ENCODE data around the gene INTS2. TPM values are rescaled to one million over a fixed set of nuclear protein-coding genes. Genes with fewer than 3 reads are reported as not detected.
"Not testable (repeated sequence)": the region's sequence is repeated elsewhere in the genome, so short reads cannot be mapped to it uniquely, and the experiment has no call there.

INTS2 gene
- total RNA-seq, 1 donor from 2014 or later, result 11.2 TPM

- Mint-ChIP-seq H3K4me3 (ENCODE audit: unreplicated experiment) (no peak overlapping the region), H3K36me3 (ENCODE audit: unreplicated experiment) (peaks cover 28% of the 10 kb centered on the region), H3K9me3 (ENCODE audit: unreplicated experiment) (no peaks in the 10 kb centered on the region), H3K4me1 (ENCODE audit: unreplicated experiment) (peaks cover 2% of the 10 kb centered on the region), H3K27ac (ENCODE audit: unreplicated experiment) (no peak overlapping the region), H3K27me3 (ENCODE audit: unreplicated experiment) (no peaks in the 10 kb centered on the region)
- DNase-seq (ENCODE audit: extremely low spot score, unreplicated experiment), result no peak
- TF ChIP-seq CTCF (IDR thresholded peaks at IDR 0.05), result no peak
Observed at GRCh38 chr17:61895391-61895790, 32.4 kb downstream of the INTS2 start.

GRCh38 chr17:61894310-61894709, 33.5 kb downstream of the INTS2 start:
- H3K36me3 Mint-ChIP-seq (ENCODE audit: unreplicated experiment), result peaks cover 29% of the 10 kb centered on the region
- not testable (repeated sequence) for H3K27ac Mint-ChIP-seq (ENCODE audit: unreplicated experiment); DNase-seq (ENCODE audit: extremely low spot score, unreplicated experiment); H3K4me3 Mint-ChIP-seq (ENCODE audit: unreplicated experiment); H3K4me1 Mint-ChIP-seq (ENCODE audit: unreplicated experiment); H3K9me3 Mint-ChIP-seq (ENCODE audit: unreplicated experiment); H3K27me3 Mint-ChIP-seq (ENCODE audit: unreplicated experiment)

GRCh38 chr17:61887733-61888132, 40.0 kb downstream of the INTS2 start:
- not testable (repeated sequence) for H3K4me1 Mint-ChIP-seq (ENCODE audit: unreplicated experiment); H3K4me3 Mint-ChIP-seq (ENCODE audit: unreplicated experiment); H3K9me3 Mint-ChIP-seq (ENCODE audit: unreplicated experiment); DNase-seq (ENCODE audit: extremely low spot score, unreplicated experiment); H3K27me3 Mint-ChIP-seq (ENCODE audit: unreplicated experiment); H3K27ac Mint-ChIP-seq (ENCODE audit: unreplicated experiment)
- peaks cover 25% of the 10 kb centered on the region for H3K36me3 Mint-ChIP-seq (ENCODE audit: unreplicated experiment)

- not testable (repeated sequence) for H3K27me3 Mint-ChIP-seq (ENCODE audit: unreplicated experiment); H3K4me1 Mint-ChIP-seq (ENCODE audit: unreplicated experiment); DNase-seq (ENCODE audit: extremely low spot score, unreplicated experiment); H3K27ac Mint-ChIP-seq (ENCODE audit: unreplicated experiment); H3K4me3 Mint-ChIP-seq (ENCODE audit: unreplicated experiment); H3K9me3 Mint-ChIP-seq (ENCODE audit: unreplicated experiment)
- peaks cover 20% of the 10 kb centered on the region for H3K36me3 Mint-ChIP-seq (ENCODE audit: unreplicated experiment)
Observed at GRCh38 chr17:61885865-61886264, 41.9 kb downstream of the INTS2 start.

GRCh38 chr17:61884864-61885263, 42.9 kb downstream of the INTS2 start:
- Mint-ChIP-seq H3K4me1 (ENCODE audit: unreplicated experiment) (no peaks in the 10 kb centered on the region), H3K9me3 (ENCODE audit: unreplicated experiment) (no peaks in the 10 kb centered on the region), H3K36me3 (ENCODE audit: unreplicated experiment) (peaks cover 22% of the 10 kb centered on the region), H3K27me3 (ENCODE audit: unreplicated experiment) (no peaks in the 10 kb centered on the region), H3K4me3 (ENCODE audit: unreplicated experiment) (no peak overlapping the region), H3K27ac (ENCODE audit: unreplicated experiment) (no peak overlapping the region)
- DNase-seq (ENCODE audit: extremely low spot score, unreplicated experiment), result no peak
- no peak for TF ChIP-seq CTCF (IDR thresholded peaks at IDR 0.05)

GRCh38 chr17:61880589-61881102, 47.1 kb downstream of the INTS2 start:
- Mint-ChIP-seq H3K9me3 (ENCODE audit: unreplicated experiment) (no peaks in the 10 kb centered on the region), H3K27ac (ENCODE audit: unreplicated experiment) (no peak overlapping the region), H3K36me3 (ENCODE audit: unreplicated experiment) (peaks cover 22% of the 10 kb centered on the region), H3K4me3 (ENCODE audit: unreplicated experiment) (no peak overlapping the region), H3K27me3 (ENCODE audit: unreplicated experiment) (no peaks in the 10 kb centered on the region), H3K4me1 (ENCODE audit: unreplicated experiment) (no peaks in the 10 kb centered on the region)
- no peak for DNase-seq (ENCODE audit: extremely low spot score, unreplicated experiment)
- TF ChIP-seq CTCF (IDR thresholded peaks at IDR 0.05), result no peak
